GM12878 (cell line): ENCODE data around the gene MEX3D.

Experiments used
- BCL3 ChIP-seq: IDR thresholded peaks from 2 replicates; pipeline ENCODE4 v1.6.1; 2011; ENCODE audit warnings: borderline replicate concordance, low read depth, mild to moderate bottlenecking, moderate library complexity, low read length; ENCODE audit not compliant: insufficient read depth, poor library complexity, severe bottlenecking
- CHD4 ChIP-seq: fragments of 200-600 bp; sonication (generic); IDR thresholded peaks from 2 replicates; pipeline ENCODE4 v1.6.1; 2016; ENCODE audit warnings: mild to moderate bottlenecking
- CTCF ChIP-seq, 3 experiments: IDR thresholded peaks in 2 of 3; conservative IDR thresholded peaks in 1 of 3; 2 replicates each; pipeline ENCODE4 v1.5.1; 2011; ENCODE audit warnings: low read depth in 3 of 3, low read length in 3 of 3, mild to moderate bottlenecking in 3 of 3, control low read depth in 2 of 3, moderate library complexity in 2 of 3, inconsistent platforms in 1 of 3, mixed read lengths in 1 of 3; ENCODE audit not compliant: control insufficient read depth in 2 of 3, insufficient read depth in 1 of 3; ENCODE audit errors: extremely low read depth in 1 of 3
- FOS ChIP-seq: IDR thresholded peaks from 3 replicates; pipeline ENCODE4 v1.6.1; 2011; ENCODE audit warnings: borderline replicate concordance; ENCODE audit not compliant: insufficient read length; ENCODE audit errors: extremely low read depth
- FOXM1 ChIP-seq: IDR thresholded peaks from 2 replicates; pipeline ENCODE4 v1.6.1; 2012; ENCODE audit warnings: low read depth, mild to moderate bottlenecking, inconsistent platforms, low read length, moderate library complexity
- NR2C2 ChIP-seq: IDR thresholded peaks from 2 replicates; pipeline ENCODE4 v1.6.1; 2011; ENCODE audit warnings: borderline replicate concordance, low read depth; ENCODE audit not compliant: control insufficient read depth, insufficient read length
- NR2F1 ChIP-seq: fragments of 450-650 bp; conservative IDR thresholded peaks from 2 replicates; pipeline ENCODE4 v1.6.1; 2017; ENCODE audit warnings: mild to moderate bottlenecking
- POLR2AphosphoS5 ChIP-seq: IDR thresholded peaks from 2 replicates; pipeline ENCODE4 v1.6.1; 2011; ENCODE audit warnings: mild to moderate bottlenecking, low read length, inconsistent platforms
- SMC3 ChIP-seq: IDR thresholded peaks from 2 replicates; pipeline ENCODE4 v1.6.1; 2011; ENCODE audit warnings: low read length, improper control_type of control experiment, borderline replicate concordance
- YY1 ChIP-seq: IDR thresholded peaks from 2 replicates; pipeline ENCODE4 v1.6.1; 2011; ENCODE audit warnings: low read depth, mild to moderate bottlenecking, low read length
- TF ChIP-seq, protein P1 (sequence below): IDR thresholded peaks from 2 replicates; pipeline ENCODE4 v1.6.1; 2012; ENCODE audit warnings: low read depth, low read length, improper control_type of control experiment

GRCh38 chr19:1577090-1577928 is 9.2 kb upstream of the MEX3D start:
- TF ChIP-seq POLR2AphosphoS5 (no peak), CTCF (IDR thresholded peaks at IDR 0.05 in 2 of 3, conservative IDR thresholded peaks at IDR 0.05 in 1 of 3; ENCODE audit: control insufficient read depth in 2 of 3, extremely low read depth in 1 of 3, insufficient read depth in 1 of 3, low read depth in 3 of 3, low read length in 3 of 3) (no peak), FOXM1 (no peak), NR2C2 (no peak), FOS (no peak), CHD4 (no peak), NR2F1 (no peak), BCL3 (no peak), YY1 (no peak), SMC3 (no peak)
- TF ChIP-seq, protein P1, sequence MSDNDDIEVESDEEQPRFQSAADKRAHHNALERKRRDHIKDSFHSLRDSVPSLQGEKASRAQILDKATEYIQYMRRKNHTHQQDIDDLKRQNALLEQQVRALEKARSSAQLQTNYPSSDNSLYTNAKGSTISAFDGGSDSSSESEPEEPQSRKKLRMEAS: no peak
